Sigmoid colon (tissue), 4 donors: ENCODE results near the gene CENPO.

Experiments
- EP300 ChIP-seq, 4 donors: sonication (generic); formaldehyde crosslinking; IDR thresholded peaks; one replicate each; pipeline ENCODE4 v1.6.1; 2017; ENCODE audit warnings: antibody characterized with exemption in 4 of 4
- POLR2A ChIP-seq, 2 donors: fragments of 450-650 bp; IDR thresholded peaks; one replicate each; pipeline ENCODE4 v1.6.1; 2016; ENCODE audit warnings: antibody characterized with exemption in 2 of 2, mild to moderate bottlenecking in 2 of 2, moderate library complexity in 2 of 2
- POLR2AphosphoS5 ChIP-seq, 4 donors: sonication (generic); formaldehyde crosslinking; IDR thresholded peaks; one replicate each; pipeline ENCODE4 v1.6.1; 2017; ENCODE audit warnings: antibody characterized with exemption in 4 of 4
- TF ChIP-seq, protein P1 (sequence below), 4 experiments: fragments of 450-650 bp in 3 of 4; fragments of 200-600 bp in 1 of 4; IDR thresholded peaks; one replicate each; pipeline ENCODE4 v1.5.1; 2016 to 2019; ENCODE audit warnings: antibody characterized with exemption in 4 of 4, mild to moderate bottlenecking in 3 of 4, moderate library complexity in 2 of 4

DNA sequence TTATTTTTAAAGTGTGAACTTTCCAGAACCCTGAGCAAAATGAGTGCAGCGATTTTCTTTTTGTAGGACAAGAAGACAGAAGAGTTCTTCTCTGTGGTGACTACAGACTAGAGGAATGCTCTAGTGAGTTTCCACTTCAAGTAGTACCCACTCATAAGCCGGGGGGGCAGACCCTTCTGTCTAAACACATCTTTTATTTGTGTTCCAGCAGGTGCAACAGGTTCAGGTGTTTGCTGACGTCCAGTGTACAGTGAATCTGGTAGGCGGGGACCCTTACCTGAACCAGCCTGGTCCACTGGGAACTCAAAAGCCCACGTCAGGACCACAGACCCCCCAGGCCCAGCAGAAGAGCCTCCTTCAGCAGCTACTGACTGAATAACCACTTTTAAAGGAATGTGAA lies 25.2 kb upstream of the CENPO start:
- no peak for TF ChIP-seq EP300 (IDR thresholded peaks at IDR 0.05)
- TF ChIP-seq, protein P1, sequence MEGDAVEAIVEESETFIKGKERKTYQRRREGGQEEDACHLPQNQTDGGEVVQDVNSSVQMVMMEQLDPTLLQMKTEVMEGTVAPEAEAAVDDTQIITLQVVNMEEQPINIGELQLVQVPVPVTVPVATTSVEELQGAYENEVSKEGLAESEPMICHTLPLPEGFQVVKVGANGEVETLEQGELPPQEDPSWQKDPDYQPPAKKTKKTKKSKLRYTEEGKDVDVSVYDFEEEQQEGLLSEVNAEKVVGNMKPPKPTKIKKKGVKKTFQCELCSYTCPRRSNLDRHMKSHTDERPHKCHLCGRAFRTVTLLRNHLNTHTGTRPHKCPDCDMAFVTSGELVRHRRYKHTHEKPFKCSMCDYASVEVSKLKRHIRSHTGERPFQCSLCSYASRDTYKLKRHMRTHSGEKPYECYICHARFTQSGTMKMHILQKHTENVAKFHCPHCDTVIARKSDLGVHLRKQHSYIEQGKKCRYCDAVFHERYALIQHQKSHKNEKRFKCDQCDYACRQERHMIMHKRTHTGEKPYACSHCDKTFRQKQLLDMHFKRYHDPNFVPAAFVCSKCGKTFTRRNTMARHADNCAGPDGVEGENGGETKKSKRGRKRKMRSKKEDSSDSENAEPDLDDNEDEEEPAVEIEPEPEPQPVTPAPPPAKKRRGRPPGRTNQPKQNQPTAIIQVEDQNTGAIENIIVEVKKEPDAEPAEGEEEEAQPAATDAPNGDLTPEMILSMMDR (IDR thresholded peaks at IDR 0.05): no peak
- no peak for TF ChIP-seq POLR2A (IDR thresholded peaks at IDR 0.05)
- no peak for TF ChIP-seq POLR2AphosphoS5 (IDR thresholded peaks at IDR 0.05)
